GM18507 (cell line): ENCODE data around the gene RBM15.

ENCODE experiments used
- DNase-seq: peaks from one replicate; pipeline ENCODE4 v3.0.0; 2011; ENCODE audit warnings: low read depth; ENCODE audit not compliant: insufficient read length; ENCODE audit errors: extremely low spot score
- FAIRE-seq: peaks from 2 replicates; lab custom pipeline; 2011; peaks lifted over from hg19 to GRCh38; lab: Jason Lieb, UNC

RBM15 gene, protein sequence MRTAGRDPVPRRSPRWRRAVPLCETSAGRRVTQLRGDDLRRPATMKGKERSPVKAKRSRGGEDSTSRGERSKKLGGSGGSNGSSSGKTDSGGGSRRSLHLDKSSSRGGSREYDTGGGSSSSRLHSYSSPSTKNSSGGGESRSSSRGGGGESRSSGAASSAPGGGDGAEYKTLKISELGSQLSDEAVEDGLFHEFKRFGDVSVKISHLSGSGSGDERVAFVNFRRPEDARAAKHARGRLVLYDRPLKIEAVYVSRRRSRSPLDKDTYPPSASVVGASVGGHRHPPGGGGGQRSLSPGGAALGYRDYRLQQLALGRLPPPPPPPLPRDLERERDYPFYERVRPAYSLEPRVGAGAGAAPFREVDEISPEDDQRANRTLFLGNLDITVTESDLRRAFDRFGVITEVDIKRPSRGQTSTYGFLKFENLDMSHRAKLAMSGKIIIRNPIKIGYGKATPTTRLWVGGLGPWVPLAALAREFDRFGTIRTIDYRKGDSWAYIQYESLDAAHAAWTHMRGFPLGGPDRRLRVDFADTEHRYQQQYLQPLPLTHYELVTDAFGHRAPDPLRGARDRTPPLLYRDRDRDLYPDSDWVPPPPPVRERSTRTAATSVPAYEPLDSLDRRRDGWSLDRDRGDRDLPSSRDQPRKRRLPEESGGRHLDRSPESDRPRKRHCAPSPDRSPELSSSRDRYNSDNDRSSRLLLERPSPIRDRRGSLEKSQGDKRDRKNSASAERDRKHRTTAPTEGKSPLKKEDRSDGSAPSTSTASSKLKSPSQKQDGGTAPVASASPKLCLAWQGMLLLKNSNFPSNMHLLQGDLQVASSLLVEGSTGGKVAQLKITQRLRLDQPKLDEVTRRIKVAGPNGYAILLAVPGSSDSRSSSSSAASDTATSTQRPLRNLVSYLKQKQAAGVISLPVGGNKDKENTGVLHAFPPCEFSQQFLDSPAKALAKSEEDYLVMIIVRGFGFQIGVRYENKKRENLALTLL

DNA sequence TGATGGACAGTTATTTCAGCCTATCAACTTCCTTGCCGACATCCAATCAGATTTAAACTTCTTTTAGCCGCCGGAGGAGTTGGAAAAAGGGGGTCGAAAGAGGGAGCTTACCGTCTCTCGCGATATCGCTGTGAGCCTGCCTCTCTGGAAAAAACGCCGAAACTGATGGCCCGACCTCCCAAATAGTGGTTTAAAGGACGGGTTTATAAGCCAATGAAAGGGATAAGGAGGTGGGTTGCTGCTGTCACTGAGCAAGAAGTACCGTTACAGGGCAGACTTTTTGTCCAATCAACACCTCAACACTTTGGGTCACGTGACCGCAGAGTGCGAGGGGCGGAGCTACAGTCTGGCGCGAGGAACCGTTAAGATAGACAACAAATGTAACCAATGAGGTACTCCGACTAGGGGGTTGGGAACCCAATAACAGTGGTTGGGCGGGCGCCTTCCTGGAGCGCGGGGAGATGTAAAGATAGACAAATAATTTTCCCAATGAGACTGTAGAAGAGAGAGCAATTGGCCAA, at the start of gene RBM15:
TSS of gene RBM15 (plus strand) at position 492 of the 521 bp plus-strand sequence. CDS start at position 521, 29 bp downstream.
- FAIRE-seq (peak; percentile 99), DNase-seq (peak; percentile 84)

DNA sequence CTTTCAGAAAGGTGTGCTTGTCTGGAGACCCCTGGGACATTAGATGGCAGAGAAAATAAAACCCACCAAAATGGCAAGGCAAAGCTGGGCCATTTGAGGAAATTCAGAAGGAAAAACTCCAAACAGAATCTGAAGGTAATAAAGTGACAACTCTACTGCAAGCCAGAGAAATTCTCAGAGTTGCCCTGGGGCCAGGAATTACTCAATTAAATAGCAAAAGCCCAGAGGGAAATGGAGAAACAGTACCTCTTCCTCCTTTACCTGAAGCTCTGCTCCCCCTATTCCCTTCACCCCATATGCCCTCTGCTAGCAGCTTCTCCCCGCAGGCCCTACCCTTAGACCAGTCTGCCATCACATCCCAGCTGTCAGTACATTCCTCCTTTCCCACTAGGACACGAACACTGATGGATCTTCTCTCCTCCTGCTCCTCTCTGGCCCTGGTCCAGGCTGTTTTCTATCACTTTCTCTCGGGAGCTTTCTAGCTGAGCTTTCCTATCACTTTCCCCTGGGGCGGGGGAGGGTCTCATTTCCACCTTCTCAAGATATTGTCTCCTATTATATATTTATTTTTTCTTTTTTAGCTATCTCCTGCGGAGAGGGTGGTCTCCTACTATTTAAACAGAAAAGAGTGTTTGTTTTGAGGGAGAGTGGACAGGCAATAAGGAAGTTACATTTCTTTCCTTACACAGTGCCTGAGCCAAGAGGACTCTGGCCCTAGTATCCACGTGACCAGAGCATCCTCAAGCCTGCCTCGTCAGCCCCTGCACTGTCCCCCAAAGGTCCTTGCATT, 47.7 kb upstream of the RBM15 start:
- FAIRE-seq (no peak), DNase-seq (no peak)

DNA sequence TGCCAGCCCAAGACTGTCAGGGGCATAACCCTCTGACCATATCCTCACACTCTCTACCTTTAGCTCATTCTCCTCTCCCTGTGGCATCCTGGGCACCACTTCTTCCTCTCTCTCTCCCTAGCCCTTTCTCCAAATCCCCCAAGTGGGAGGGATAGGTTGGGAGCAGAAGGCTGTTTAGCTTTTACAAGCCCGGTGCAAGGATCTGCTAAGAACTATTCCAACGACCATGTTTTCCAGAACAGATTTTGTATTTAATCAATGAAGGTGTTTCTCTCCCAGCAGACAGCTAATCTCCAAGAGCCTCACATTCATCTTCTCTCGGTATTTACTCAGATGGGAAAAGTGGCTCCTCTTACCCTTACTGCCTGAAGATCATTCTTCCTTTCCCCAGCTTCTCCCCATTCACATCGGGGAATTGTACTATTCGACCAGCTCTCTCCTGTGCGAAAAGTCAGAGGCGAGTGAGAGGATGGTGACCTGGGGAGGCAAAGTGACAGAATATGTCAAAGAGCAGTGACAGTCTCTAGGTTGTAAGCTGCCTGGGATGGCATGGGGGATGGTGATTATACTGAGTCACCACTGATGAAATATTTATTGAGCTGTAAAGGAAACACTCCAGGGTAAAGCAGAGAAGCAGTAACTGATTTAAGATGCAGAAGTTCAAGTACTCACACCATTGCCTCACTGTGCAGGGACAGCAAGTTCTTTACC, 47.0 kb upstream of the RBM15 start:
- no peak for FAIRE-seq
- DNase-seq, result no peak

DNA sequence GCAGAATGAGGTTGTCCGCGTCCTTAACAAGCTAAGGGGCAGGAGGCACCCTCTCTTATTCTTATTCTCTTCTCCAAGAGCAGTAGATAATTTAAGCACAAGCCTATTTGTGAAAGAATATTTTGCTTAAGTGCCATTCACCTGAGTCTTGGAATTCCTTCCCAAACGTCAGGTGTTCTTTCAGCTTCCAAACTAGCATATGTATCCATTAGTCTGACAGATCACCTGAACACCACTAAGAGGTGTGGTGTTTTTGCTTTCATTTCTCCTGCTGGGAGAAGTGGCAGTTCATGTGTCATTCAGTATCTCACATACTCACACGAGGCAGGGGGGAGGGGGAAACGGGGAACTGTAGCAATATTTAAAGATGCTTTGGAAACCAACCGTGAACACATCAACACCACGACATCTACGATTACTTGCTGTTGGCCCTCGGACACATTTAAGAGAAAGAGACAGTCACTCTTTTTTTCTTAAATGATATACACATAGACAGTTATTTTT, 45.5 kb upstream of the RBM15 start:
- DNase-seq (no peak), FAIRE-seq (no peak)

DNA sequence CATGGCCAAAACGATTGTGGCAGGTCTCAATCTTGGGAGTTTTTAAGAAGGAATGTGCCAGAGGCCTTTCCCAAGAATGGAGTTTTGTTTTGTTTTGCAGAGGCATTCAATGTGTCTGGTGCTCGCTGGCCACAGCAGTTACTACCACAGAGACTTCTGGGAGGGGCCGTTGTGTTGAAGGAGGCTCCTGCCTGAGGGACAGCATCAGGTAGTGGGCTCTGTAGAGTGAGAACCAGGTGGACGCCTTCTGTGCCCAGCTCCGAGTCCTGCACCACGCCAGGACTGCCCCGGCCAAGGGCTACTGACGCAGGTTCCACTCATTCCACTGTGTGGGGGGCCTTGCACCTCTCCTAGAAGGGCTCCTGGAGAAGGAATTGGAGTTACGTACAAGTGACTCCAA, 44.9 kb upstream of the RBM15 start:
- FAIRE-seq (no peak), DNase-seq (no peak)

DNA sequence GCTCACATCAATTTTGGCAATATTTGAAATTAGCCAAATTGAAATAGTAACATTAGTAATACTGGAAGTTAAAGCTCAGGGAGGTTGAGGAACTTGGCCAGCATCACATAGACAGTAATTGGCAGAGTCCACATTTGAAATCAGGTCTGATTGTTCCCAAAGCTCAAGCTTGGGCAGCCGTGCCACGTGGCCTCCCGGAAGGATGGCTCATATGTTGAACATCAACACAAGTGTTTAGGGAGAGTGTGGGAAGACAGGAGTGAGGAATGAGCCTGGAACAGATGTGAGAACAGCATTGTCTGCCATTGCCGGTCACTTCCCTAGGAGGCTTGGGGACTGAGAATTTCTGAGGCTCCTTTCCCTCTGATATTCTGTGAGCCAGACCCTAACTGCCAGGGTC, 40.2 kb upstream of the RBM15 start:
- no peak for FAIRE-seq
- DNase-seq, result no peak

DNA sequence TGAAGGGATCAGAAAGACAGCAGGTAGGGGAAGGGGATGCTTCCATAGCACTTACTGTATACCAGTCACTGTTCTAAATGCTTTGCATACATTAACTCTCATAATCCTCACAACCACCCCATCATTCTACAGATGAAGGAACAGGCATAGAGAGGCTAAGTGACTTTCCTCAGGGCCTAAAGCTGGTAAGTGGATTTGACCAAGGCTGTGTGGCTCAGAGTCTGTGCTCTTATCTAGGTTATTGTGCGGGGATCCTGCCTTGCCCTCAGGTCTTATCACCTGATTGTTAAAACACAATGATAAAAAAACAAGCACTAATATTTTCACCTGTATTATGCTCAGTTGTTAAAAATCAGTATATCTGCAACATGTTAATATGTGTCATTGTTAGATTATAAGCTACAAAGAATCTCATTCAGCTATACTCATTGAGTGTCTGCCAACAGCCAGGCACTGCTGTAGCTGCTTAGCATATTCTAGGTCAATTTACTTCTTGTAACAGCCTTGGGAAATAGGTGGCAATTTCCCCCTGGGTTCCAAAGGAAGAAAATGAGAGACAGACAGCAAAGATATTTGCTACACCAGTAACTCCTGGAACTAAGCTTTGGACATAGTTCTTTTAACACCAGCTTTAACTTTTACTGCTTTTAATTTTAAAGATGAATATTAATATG, 38.6 kb upstream of the RBM15 start:
- FAIRE-seq, result no peak
- no peak for DNase-seq

DNA sequence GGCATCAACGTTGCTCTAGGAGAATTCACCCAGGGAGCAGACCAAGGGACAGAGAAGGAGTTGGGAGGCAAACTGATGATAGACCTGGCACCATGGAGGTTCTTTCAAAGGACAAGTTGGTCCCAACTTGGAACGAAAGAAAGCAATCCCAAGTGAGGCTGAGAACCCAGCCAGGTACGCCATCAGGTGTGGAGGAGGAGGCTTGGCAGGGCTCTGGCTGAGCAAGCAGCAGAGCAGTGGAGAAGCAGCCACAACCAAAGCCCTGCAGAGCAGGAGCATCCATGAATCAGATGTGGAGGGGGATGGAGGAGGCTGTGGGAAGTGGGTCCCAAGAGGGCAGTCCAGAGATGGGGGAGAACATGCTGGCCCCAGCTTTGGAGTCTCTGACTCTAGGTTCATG, 36.3 kb upstream of the RBM15 start:
- FAIRE-seq, result no peak

DNA sequence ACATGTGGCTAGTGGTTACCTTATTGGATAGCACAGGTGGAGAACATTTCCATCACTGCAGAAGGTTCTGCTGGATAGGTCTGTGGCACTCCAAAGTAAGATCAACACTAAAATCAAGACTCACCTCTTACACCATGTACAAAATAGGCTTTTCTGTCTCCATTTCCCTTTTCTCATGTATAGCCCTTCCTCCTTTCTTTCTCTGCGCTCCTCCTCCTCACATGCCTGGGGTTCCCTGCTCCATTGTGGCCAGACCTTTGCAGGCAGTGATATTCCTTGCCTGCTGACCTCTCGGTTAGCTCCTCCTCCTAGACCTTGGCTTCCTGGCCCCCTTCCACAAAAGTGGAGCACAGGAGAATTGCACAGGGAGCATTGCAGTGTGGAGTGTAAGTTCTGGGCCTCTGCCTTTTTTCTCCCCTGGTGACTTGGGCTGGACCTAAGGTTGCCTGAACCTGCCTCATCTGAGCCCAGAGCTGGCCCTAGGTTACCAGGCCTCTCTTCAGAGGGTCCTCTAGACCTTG, 33.2 kb upstream of the RBM15 start:
- no peak for DNase-seq
- FAIRE-seq, result no peak

More for the DNA sequence above, 36.3 kb upstream of the RBM15 start:
- no peak for DNase-seq

DNA sequence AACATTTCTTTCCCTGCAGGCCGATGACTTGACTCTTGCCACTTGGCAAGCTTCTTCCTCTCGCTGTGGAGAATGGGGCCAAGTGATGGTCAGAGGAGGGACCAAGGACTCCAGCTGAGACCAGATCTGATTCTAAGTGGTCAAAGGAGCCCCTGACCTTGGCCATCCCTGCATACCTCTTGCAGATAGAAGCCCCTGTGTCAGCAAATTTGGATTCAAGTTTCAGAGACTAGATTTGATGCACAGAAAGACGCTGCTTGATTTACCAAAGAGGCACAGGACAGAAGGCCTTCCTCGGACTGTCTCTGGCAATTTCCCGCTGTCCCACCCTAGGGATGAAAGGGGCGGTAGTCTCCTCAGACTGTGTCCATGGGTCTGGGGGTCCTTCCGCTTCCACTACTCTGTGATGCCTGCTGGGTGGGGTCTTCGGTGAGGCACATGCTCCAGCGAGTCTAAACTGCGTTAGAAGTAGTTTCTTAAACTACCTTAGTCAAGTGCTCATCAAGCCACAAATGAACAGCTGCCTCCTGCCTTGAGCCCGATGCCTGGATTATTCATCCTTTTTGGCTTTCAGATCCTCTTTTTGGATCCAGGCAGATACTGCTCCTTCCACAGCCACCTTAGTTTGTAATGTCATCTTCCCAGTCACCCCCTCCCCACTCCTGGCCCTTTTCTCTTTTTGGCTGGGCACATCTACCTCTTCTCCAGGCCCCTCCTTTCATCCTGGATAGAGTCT, 31.8 kb upstream of the RBM15 start:
- DNase-seq, result no peak
- FAIRE-seq, result no peak

DNA sequence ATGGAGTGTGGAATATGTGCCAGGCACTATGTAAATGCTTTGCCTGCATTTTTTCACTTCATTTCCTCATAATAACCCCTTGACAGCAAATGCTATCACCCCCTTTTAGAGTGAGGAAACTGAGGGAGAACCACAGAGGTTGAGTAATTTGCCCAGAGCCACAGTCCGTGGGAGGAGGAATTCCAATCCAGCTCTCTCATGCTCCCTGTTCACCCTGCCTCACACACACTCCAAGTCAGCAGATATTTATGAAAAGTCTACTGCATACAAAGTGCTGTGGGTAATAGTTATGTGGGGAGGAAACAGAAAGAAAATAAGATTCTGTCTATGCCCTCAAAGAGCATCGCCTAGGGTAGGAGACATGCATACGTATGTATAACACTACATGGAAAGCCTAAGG, 30.9 kb upstream of the RBM15 start:
- DNase-seq (no peak), FAIRE-seq (no peak)

DNA sequence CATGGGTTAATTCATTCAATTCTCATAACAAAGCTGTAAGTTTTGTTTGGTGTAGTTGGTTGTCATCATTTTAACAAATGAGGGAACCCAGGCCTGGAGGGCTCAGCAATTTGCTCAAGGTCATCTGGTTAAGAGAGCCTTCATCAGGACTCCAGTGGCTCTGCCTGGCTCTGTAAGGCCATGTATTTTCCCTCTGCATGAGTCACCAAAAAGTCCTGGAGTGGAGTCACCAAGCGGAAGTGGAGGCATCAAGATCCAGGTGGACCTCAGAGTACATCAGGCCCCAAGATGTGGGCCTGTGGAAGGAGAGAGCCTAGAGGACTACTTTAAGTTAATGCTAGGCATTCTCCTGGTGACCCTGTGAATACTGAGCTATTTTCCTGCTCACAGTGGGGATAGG, 30.0 kb upstream of the RBM15 start:
- DNase-seq (no peak), FAIRE-seq (no peak)

DNA sequence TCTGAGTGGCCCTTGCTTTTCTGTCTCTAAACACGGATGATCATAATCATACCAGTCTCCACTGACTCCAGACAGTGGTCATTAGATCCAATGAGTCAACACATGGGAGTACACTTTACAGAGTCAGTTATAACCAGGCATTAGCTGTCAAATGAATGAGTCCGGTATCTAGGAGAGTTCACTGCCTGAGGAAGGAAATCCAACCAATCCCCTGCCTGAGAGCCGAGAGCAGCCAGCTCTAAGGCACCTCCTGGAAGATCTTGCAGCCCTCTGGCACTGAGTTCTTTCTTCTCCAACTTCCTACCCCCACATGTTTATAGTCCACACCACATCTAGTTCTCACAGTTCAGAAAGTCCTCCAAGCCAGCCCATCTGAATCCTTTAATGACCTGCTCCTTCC, 29.4 kb upstream of the RBM15 start:
- FAIRE-seq (no peak), DNase-seq (no peak)

DNA sequence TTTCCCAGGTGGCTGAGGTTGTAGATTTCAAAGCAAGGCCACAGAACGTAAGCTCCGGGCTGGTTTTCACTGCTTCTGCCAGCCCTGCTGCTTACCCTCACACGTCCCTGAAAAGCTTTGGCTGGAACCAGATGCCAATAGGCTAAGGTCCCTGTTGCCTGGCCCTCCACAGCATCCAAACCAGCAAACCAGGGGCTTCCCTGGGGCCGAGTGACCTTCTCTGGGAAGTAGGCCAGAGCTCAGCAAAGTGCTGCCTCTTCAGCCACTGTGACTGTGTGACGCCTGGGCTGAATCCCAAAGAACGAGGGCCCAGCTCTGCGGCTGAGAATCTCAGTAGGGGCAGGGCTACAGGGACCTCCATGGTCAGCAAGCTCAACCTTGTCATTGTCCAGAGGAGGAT, 28.9 kb upstream of the RBM15 start:
- DNase-seq, result no peak
- no peak for FAIRE-seq

DNA sequence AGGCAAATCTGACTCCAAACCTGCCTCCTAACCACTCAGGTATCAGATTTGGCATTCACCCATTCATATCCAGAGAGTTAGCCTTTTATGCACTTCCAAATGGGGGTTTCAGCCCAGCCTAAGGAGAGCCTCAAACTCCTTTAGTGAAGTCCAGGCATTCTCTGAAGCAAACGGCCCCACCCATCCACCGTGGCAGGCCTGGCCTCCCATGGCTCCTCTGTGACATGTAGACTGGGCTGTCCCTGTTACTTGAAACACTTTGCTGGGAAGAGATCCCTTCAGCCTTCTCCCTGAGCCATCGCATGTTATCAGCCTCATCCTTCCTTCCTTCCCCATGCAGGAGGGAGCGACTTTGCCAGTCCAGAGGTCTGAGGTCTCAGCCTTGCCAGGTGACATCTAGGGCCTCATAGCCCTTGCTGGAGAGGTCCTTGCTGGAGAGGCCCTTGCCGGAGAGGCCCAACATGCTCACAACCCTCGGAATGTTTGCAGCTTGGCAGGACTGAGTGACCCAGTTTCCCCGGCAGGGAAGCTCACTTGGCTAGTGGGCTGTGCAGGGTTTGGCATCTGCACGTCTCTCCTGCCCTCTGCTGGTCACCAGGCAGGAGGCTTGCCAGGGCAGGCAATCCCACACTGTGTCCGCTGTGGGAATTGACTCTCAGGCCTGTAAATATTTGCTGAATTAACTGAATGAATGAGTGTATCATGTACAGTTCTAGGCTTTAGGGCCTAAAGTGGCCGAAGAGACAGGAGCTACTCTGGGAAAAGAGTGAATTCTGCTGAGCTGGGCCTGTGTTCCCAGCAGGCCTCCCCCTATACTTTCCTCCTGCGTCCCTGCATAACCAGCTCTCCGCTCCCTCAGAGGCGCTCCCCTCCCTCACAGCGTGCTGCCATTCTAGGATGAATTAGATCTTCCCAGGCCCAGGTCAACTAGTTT, 26.7 kb upstream of the RBM15 start:
- FAIRE-seq (peak; percentile 68), DNase-seq (peak; percentile 56)

DNA sequence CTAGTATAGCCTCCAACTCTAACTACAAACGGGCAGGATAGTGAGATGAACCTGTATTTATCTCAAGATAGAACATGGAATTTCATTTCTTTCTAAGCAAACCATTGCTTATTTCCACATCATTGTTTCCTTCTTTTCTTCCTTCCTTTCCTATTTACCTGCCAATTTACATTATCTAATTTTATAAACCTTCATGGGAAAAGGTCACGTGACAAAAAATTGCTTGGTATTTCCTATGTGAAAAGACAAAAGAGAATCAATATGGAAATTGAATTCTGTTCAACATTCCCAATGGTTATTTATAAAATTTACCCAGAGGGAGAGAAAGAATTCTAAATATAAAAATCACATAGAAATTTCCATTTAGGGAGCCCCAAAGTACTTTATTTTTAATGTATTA, 22.4 kb upstream of the RBM15 start:
- FAIRE-seq (no peak), DNase-seq (no peak)
